Endothelial cell of umbilical vein (primary cell): Measurements from ENCODE around the gene RAB1B. TPM values are rescaled to one million over a fixed set of nuclear protein-coding genes. Genes with fewer than 3 reads are reported as not detected.

Experiments used
- BruUV-seq: library from RNA; stranded (reverse); fragments of 400-500 nt; replicated peaks from 2 replicates; lab custom pipeline; 2021; lab: Mats Ljungman, UMichigan
- CTCF ChIA-PET: fragments of 300-600, 350-600 bp; sonication (Branson Sonifier 250); formaldehyde crosslinking; loops from one replicate; lab custom pipeline; 2021; ENCODE audit warnings: antibody characterized with exemption, inconsistent platforms; lab: Charles Lee
- POLR2A ChIA-PET: fragments of 300-600, 350-600 bp; sonication (Branson Sonifier 250); formaldehyde crosslinking; loops from one replicate; lab custom pipeline; 2021; ENCODE audit warnings: antibody characterized with exemption, inconsistent platforms; lab: Charles Lee
- DNase-seq: peaks from one replicate; pipeline ENCODE4 v3.0.0-alpha.2; 2011; ENCODE audit warnings: low read depth, low spot score
- FAIRE-seq: peaks from 2 replicates; lab custom pipeline; 2011; peaks lifted over from hg19 to GRCh38; lab: Jason Lieb, UNC
- H2AFZ ChIP-seq: 2 replicates; pipeline ENCODE4 v1.6.0; 2012; ENCODE audit warnings: low read depth, low read length, control low read depth, inconsistent platforms
- H3K27ac ChIP-seq: 2 replicates; pipeline ENCODE4 v1.5.1; 2011; ENCODE audit warnings: low read depth, mild to moderate bottlenecking, control low read depth, low read length, moderate library complexity; ENCODE audit not compliant: insufficient read depth
- H3K27me3 ChIP-seq, 2 experiments: 2 replicates each; pipeline versions ENCODE4 v1.6.0 to v1.6.1; 2011; ENCODE audit warnings: low read length in 2 of 2, mixed read lengths in 1 of 2; ENCODE audit not compliant: control insufficient read depth in 2 of 2, insufficient read depth in 2 of 2
- H3K36me3 ChIP-seq, 2 experiments: 2 replicates in 1 of 2; 3 replicates in 1 of 2; pipeline ENCODE4 v1.5.1; 2011; ENCODE audit warnings: low read length in 2 of 2, mild to moderate bottlenecking in 1 of 2, moderate library complexity in 1 of 2; ENCODE audit not compliant: control insufficient read depth in 2 of 2, insufficient read depth in 2 of 2; ENCODE audit errors: extremely low read depth in 1 of 2
- H3K4me1 ChIP-seq: 3 replicates; pipeline ENCODE4 v1.5.1; 2011; ENCODE audit warnings: mild to moderate bottlenecking, low read length; ENCODE audit not compliant: control insufficient read depth, insufficient read depth; ENCODE audit errors: extremely low read depth
- H3K4me2 ChIP-seq: 2 replicates; pipeline ENCODE4 v1.6.1; 2011; ENCODE audit warnings: low read length, control low read depth, mixed read lengths; ENCODE audit not compliant: insufficient read depth
- H3K4me3 ChIP-seq, 3 experiments: fragments of 200-600 bp in 1 of 3; sonication (generic), shearing (Covaris generic) in 1 of 3; replicated peaks in 1 of 3; 2 replicates each; pipeline ENCODE4 v1.5.1; 2011 to 2016; ENCODE audit warnings: control low read depth in 3 of 3, low read length in 3 of 3, mild to moderate bottlenecking in 2 of 3, inconsistent platforms in 1 of 3, low read depth in 1 of 3, moderate library complexity in 1 of 3; ENCODE audit not compliant: insufficient read depth in 1 of 3
- H3K79me2 ChIP-seq: 2 replicates; pipeline ENCODE4 v1.6.0; 2012; ENCODE audit warnings: low read length, inconsistent platforms; ENCODE audit not compliant: control insufficient read depth, insufficient read depth
- H3K9ac ChIP-seq: replicated peaks from 2 replicates; pipeline ENCODE3; 2011; ENCODE audit warnings: low read length, control low read depth; ENCODE audit not compliant: insufficient read depth; ENCODE audit errors: extremely low read depth
- H3K9me1 ChIP-seq: replicated peaks from 3 replicates; pipeline ENCODE4 v1.6.0; 2011; ENCODE audit warnings: mild to moderate bottlenecking, low read length; ENCODE audit not compliant: control insufficient read depth, insufficient read depth; ENCODE audit errors: extremely low read depth
- H3K9me3 ChIP-seq: replicated peaks from 2 replicates; pipeline ENCODE4 v1.5.1; 2012; ENCODE audit warnings: low read length, inconsistent platforms; ENCODE audit not compliant: control insufficient read depth, insufficient read depth
- H4K20me1 ChIP-seq: replicated peaks from 2 replicates; pipeline ENCODE3; 2011; ENCODE audit warnings: mild to moderate bottlenecking, low read length; ENCODE audit not compliant: control insufficient read depth, insufficient read depth; ENCODE audit errors: extremely low read depth
- EZH2 ChIP-seq: IDR thresholded peaks from 2 replicates; pipeline ENCODE4 v1.6.1; 2012; ENCODE audit warnings: borderline replicate concordance, low read depth, mild to moderate bottlenecking, moderate library complexity, low read length, inconsistent platforms; ENCODE audit not compliant: severe bottlenecking
- FOS ChIP-seq: IDR thresholded peaks from 2 replicates; pipeline ENCODE4 v1.6.1; 2011; ENCODE audit warnings: mild to moderate bottlenecking, low read length, moderate library complexity, borderline replicate concordance; ENCODE audit not compliant: insufficient read depth
- GATA2 ChIP-seq: IDR thresholded peaks from 2 replicates; pipeline ENCODE4 v1.7.0; 2011; ENCODE audit warnings: low read depth, mild to moderate bottlenecking, moderate library complexity, mixed read lengths, low read length; ENCODE audit not compliant: insufficient read length, insufficient read depth
- JUN ChIP-seq: IDR thresholded peaks from 2 replicates; pipeline ENCODE4 v1.6.1; 2011; ENCODE audit warnings: borderline replicate concordance, low read depth; ENCODE audit not compliant: insufficient read length, insufficient read depth
- MYC ChIP-seq: IDR thresholded peaks from one replicate; pipeline ENCODE4 v1.6.1; 2011; ENCODE audit warnings: mild to moderate bottlenecking, low read depth, low read length
- POLR2A ChIP-seq: IDR thresholded peaks from 2 replicates; pipeline ENCODE4 v1.6.1; 2012; ENCODE audit warnings: low read depth, mild to moderate bottlenecking, control low read depth, low read length
- POLR2AphosphoS5 ChIP-seq: IDR thresholded peaks from 2 replicates; pipeline ENCODE4 v1.6.1; 2012; ENCODE audit warnings: low read depth, mild to moderate bottlenecking, control low read depth, low read length, moderate library complexity; ENCODE audit not compliant: insufficient read depth
- dilution Hi-C: fragments of 300-500 bp; cut with MboI; formaldehyde crosslinking; loops from one replicate; pipeline ENCODE4 v1.15.0; 2019; ENCODE audit warnings: low sequenced_read_pairs; ENCODE audit not compliant: extremely low pct_ligation_motif_present
- intact Hi-C: fragments of 100-400 bp; cut with micrococcal nuclease; formaldehyde crosslinking; loops from one replicate; pipeline ENCODE4 v1.10.0; 2022
- polyA plus RNA-seq, 4 experiments: library from polyadenylated mRNA; depleted of rRNA in 3 of 4; stranded (reverse) in 3 of 4; unstranded in 1 of 4; fragments of >200 nt; gene quantifications; 2 replicates each; pipeline versions ENCODE4 v1.2.1 to v1.2.3, GENCODE V29; 2011 to 2012; ENCODE audit warnings: missing spikeins in 1 of 4
- total RNA-seq: library from RNA; stranded (reverse); gene quantifications from 2 replicates; pipeline ENCODE4 v1.2.3, GENCODE V29; 2021
- TF ChIP-seq, protein P1 (sequence below): IDR thresholded peaks from 2 replicates; pipeline ENCODE4 v1.6.1; 2011; ENCODE audit not compliant: insufficient read depth, insufficient read length
- TF ChIP-seq, protein P2 (sequence below), 2 donors: IDR thresholded peaks; 1 replicate in 1 of 2; 2 replicates in 1 of 2; pipeline ENCODE4 v1.5.1; 2011; ENCODE audit warnings: low read length in 2 of 2, mild to moderate bottlenecking in 2 of 2, moderate library complexity in 2 of 2, control low read depth in 1 of 2, inconsistent platforms in 1 of 2, low read depth in 1 of 2; ENCODE audit not compliant: insufficient read depth in 1 of 2; ENCODE audit errors: extremely low read depth in 1 of 2

Gene RAB1B
- total and polyA plus RNA-seq, 2 donors (not counting 3 experiments of a cell fraction or from before 2014, with no cell fraction given) = 171 to 383 TPM

DNA sequence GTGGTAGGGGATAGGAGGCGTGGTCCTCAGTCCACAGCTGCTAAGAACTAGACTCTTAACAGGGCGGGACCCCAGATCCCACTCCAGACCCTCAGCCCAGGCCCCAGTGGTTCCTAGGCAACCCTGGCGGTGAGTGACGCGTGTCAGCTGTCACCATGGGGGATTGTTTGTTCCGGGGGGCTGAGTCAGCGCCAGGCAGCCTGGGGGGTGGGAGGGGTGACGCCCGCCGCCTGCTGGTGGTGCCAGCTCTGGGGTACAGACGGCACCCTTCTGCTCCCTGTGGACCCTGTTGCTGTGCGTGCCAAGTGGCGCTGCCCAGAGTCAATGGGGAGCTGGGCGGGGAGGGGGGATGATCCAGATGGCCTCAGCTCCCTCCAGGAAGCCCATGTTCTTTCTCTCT, 12.0 kb downstream of the RAB1B start:
- FAIRE-seq = no peak
- TF ChIP-seq POLR2A = no peak
- TF ChIP-seq, protein P1, sequence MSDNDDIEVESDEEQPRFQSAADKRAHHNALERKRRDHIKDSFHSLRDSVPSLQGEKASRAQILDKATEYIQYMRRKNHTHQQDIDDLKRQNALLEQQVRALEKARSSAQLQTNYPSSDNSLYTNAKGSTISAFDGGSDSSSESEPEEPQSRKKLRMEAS = no peak
- Histone ChIP-seq H2AFZ (no peak overlapping the region), H3K4me3 (no peak overlapping the region), H3K36me3 (peaks cover 0 to 17% of the 10 kb centered on the region in 2 experiments), H3K27ac (no peak overlapping the region), H3K9me1 (no peaks in the 10 kb centered on the region), H3K9me3 (no peaks in the 10 kb centered on the region), H3K9ac (no peak overlapping the region), H3K27me3 (peaks cover 0 to 4% of the 10 kb centered on the region in 2 experiments), H4K20me1 (no peaks in the 10 kb centered on the region), H3K79me2 (no peaks in the 10 kb centered on the region), H3K4me2 (no peak overlapping the region), H3K4me1 (no peaks in the 10 kb centered on the region)
- no TSS peak for BruUV-seq
- POLR2A ChIA-PET = no interaction called here
- intact Hi-C loops = no loop called here
- CTCF ChIA-PET = interaction anchor here (0.6 to 3.2 kb wide), 4 partner anchors 9 to 58 kb away, joined by 3 to 53 read pairs (median 16); partner anchors contain the start of genes RAB1B and YIF1A
- dilution Hi-C loops = no loop called here
- DNase-seq = no peak

DNA sequence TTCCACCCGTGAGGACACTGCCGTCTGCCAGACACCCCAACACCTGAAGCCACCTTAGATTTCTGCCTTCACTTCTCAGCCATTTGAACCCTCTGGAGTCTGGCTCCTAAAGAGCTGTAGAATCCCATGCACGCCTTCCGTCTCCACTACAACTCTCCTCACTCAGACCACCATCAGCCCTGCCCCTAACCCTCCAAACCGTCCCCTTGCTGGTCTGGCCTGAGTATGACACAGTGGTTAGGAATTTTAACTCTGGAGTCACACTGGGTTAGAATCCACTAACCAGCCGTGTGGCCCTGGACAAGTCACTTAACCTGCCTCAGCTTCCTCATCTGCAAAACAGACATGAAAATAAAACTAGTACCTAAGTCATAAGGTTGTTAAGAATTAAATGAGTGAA, 12.6 kb downstream of the RAB1B start:
- no peaks in the 10 kb centered on the region for H3K79me2 ChIP-seq
- DNase-seq (no peak), FAIRE-seq (no peak)
- no TSS peak for BruUV-seq
- peaks cover 0 to 11% of the 10 kb centered on the region in 2 experiments for H3K36me3 ChIP-seq
- H3K9ac ChIP-seq = no peak overlapping the region
- no peak overlapping the region for H3K4me2 ChIP-seq
- CTCF ChIA-PET = interaction anchor here (0.6 to 3.2 kb wide), 6 partner anchors 8 to 61 kb away, joined by 3 to 53 read pairs (median 8); partner anchors contain the start of genes RAB1B and YIF1A
- no peaks in the 10 kb centered on the region for H4K20me1 ChIP-seq
- H3K4me1 ChIP-seq = no peaks in the 10 kb centered on the region
- peaks cover 0 to 4% of the 10 kb centered on the region in 2 experiments for H3K27me3 ChIP-seq
- H3K9me1 ChIP-seq = no peaks in the 10 kb centered on the region
- no peak overlapping the region for H3K27ac ChIP-seq
- dilution Hi-C loops = no loop called here
- POLR2A ChIA-PET = no interaction called here
- H3K4me3 ChIP-seq = no peak overlapping the region
- no peak overlapping the region for H2AFZ ChIP-seq
- H3K9me3 ChIP-seq = no peaks in the 10 kb centered on the region
- TF ChIP-seq FOS (no peak), EZH2 (no peak), POLR2AphosphoS5 (no peak), GATA2 (no peak), JUN (no peak), POLR2A (no peak), MYC (no peak)
- TF ChIP-seq, protein P1 = no peak
- TF ChIP-seq, protein P2, sequence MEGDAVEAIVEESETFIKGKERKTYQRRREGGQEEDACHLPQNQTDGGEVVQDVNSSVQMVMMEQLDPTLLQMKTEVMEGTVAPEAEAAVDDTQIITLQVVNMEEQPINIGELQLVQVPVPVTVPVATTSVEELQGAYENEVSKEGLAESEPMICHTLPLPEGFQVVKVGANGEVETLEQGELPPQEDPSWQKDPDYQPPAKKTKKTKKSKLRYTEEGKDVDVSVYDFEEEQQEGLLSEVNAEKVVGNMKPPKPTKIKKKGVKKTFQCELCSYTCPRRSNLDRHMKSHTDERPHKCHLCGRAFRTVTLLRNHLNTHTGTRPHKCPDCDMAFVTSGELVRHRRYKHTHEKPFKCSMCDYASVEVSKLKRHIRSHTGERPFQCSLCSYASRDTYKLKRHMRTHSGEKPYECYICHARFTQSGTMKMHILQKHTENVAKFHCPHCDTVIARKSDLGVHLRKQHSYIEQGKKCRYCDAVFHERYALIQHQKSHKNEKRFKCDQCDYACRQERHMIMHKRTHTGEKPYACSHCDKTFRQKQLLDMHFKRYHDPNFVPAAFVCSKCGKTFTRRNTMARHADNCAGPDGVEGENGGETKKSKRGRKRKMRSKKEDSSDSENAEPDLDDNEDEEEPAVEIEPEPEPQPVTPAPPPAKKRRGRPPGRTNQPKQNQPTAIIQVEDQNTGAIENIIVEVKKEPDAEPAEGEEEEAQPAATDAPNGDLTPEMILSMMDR (IDR thresholded peaks at IDR 0.05; ENCODE audit: extremely low read depth in 1 of 2, insufficient read depth in 1 of 2, low read depth in 1 of 2, low read length in 2 of 2) = no peak
- intact Hi-C loops = no loop called here
